ENCODE measurements around the gene LYSMD2. TPM values are rescaled to one million over a fixed set of nuclear protein-coding genes. Genes with fewer than 3 reads are reported as not detected.

LYSMD2 gene
- polyA plus RNA-seq, 1 of the 3 experiments (the other 2 are of a cell fraction): 10.3 TPM

- no peaks in the 10 kb centered on the region for H3K9me3 ChIP-seq
- no peaks in the 10 kb centered on the region for H3K36me3 ChIP-seq (replicated peaks in 1 of 2; ENCODE audit: control insufficient read depth in 1 of 2, insufficient read depth in 2 of 2, low read length in 1 of 2)
- peak; percentile 73; the same call in 1 of the 2 replicates for TF ChIP-seq MXI1 (IDR thresholded peaks at IDR 0.05; ENCODE audit: low read depth, low read length)
- TF ChIP-seq USF1 (IDR thresholded peaks at IDR 0.05; ENCODE audit: borderline replicate concordance, low read depth): no peak
- H3K4me2 ChIP-seq: peak overlapping the region; percentile 90
- no peaks in the 10 kb centered on the region; the same call in 1 of the 2 replicates for H3K27me3 ChIP-seq (ENCODE audit: insufficient read depth)
- H2AFZ ChIP-seq (ENCODE audit: low read depth): peak overlapping the region; percentile 78; the same call in 1 of the 2 replicates
- peaks cover 4 to 5% of the 10 kb centered on the region in 2 experiments; a peak in 2 of 4 replicates for H3K4me1 ChIP-seq (ENCODE audit: control insufficient read depth in 1 of 2, insufficient read depth in 2 of 2, low read depth in 1 of 2, low read length in 1 of 2)
- 9% methylated on average over 19 of the region's 71 CpGs for WGBS (ENCODE audit: low lambda C conversion rate)
- H3K9me2 ChIP-seq: no peaks in the 10 kb centered on the region
- peak overlapping the region in 1 of 2 experiments; percentile 60; a peak in 2 of 4 replicates for H3K27ac ChIP-seq (ENCODE audit: low read depth in 2 of 2, low read length in 1 of 2)
- ChIA-PET CTCF (interaction anchor here (0.7 to 2.0 kb wide), 4 partner anchors 12 to 102 kb away, joined by 3 to 16 read pairs (median 6); no protein-coding TSS in a partner anchor), POLR2A (no interaction called here)
- peak overlapping the region; percentile 78 to 81 for H3K4me3 ChIP-seq (ENCODE audit: low read depth in 2 of 2, low read length in 1 of 2)
- peak overlapping the region; percentile 30; the same call in 1 of the 2 replicates for H3K9ac ChIP-seq
- no peaks in the 10 kb centered on the region for H4K20me1 ChIP-seq (ENCODE audit: insufficient read depth)
- H3K79me2 ChIP-seq (ENCODE audit: insufficient read depth): peaks cover 21% of the 10 kb centered on the region; the same call in 1 of the 2 replicates
- H3F3A ChIP-seq (replicated peaks; ENCODE audit: insufficient read depth): no peaks in the 10 kb centered on the region
- DNase-seq: peak; percentile 34
These were observed 14.5 kb upstream of the LYSMD2 start for GRCh38 chr15:51751697-51752683.

- H4K20me1 ChIP-seq (ENCODE audit: insufficient read depth): no peaks in the 10 kb centered on the region
- peaks cover 4 to 5% of the 10 kb centered on the region in 2 experiments; a peak in 2 of 4 replicates for H3K4me1 ChIP-seq (ENCODE audit: control insufficient read depth in 1 of 2, insufficient read depth in 2 of 2, low read depth in 1 of 2, low read length in 1 of 2)
- peak within 1 kb of the TSS; percentile 90 for H3K4me2 ChIP-seq
- no peak for TF ChIP-seq EP300 (IDR thresholded peaks at IDR 0.05; ENCODE audit: borderline replicate concordance in 1 of 2, low read depth in 1 of 2, low read length in 1 of 2)
- no peak for TF ChIP-seq ZBTB33 (IDR thresholded peaks at IDR 0.05; ENCODE audit: borderline replicate concordance, low read depth)
- no peak for TF ChIP-seq JUND (IDR thresholded peaks at IDR 0.05)
- TF ChIP-seq TAF1 (IDR thresholded peaks at IDR 0.05; ENCODE audit: borderline replicate concordance, low read depth, low read length): no peak
- TF ChIP-seq RAD21 (IDR thresholded peaks at IDR 0.05; ENCODE audit: low read length): no peak
- no peak for TF ChIP-seq TEAD4 (IDR thresholded peaks at IDR 0.05; ENCODE audit: borderline replicate concordance, insufficient read depth)
- TF ChIP-seq POLR2AphosphoS5 (IDR thresholded peaks at IDR 0.05; ENCODE audit: low read depth, low read length): no peak
- no peak for TF ChIP-seq PBX3 (IDR thresholded peaks at IDR 0.05)
- no peak for TF ChIP-seq RXRA (IDR thresholded peaks at IDR 0.05; ENCODE audit: borderline replicate concordance, low read depth)
- TF ChIP-seq YY1 (IDR thresholded peaks at IDR 0.05; ENCODE audit: low read depth): no peak
- no peak; the same call in 1 of the 2 replicates for TF ChIP-seq MXI1 (IDR thresholded peaks at IDR 0.05; ENCODE audit: low read depth, low read length)
- no peak for TF ChIP-seq FOXJ3 (CRISPR knock-in tag; IDR thresholded peaks at IDR 0.05)
- no peak for TF ChIP-seq RFX5 (IDR thresholded peaks at IDR 0.05; ENCODE audit: low read length)
- ChIA-PET CTCF (interaction anchor here (1.3 to 2.1 kb wide), 6 partner anchors 12 to 101 kb away, joined by 3 to 16 read pairs (median 6); no protein-coding TSS in a partner anchor), POLR2A (interaction anchor here (1.0 kb wide), 1 partner anchor 14 kb away, joined by 3 read pairs; the partner anchor contains the start of gene LYSMD2)
- H3K4me3 ChIP-seq (ENCODE audit: low read depth in 2 of 2, low read length in 1 of 2): peak within 1 kb of the TSS; percentile 78 to 81
- DNase-seq: peak; percentile 89
- 32% methylated on average over 28 of the region's 65 CpGs for WGBS (ENCODE audit: low lambda C conversion rate)
- no peaks in the 10 kb centered on the region for H3K9me2 ChIP-seq
- H3K79me2 ChIP-seq (ENCODE audit: insufficient read depth): peaks cover 16% of the 10 kb centered on the region; the same call in 1 of the 2 replicates
- H2AFZ ChIP-seq (ENCODE audit: low read depth): peak within 1 kb of the TSS; percentile 81; the same call in 1 of the 2 replicates
- H3F3A ChIP-seq (replicated peaks; ENCODE audit: insufficient read depth): no peaks in the 10 kb centered on the region
- H3K36me3 ChIP-seq (replicated peaks in 1 of 2; ENCODE audit: control insufficient read depth in 1 of 2, insufficient read depth in 2 of 2, low read length in 1 of 2): no peaks in the 10 kb centered on the region
- no peaks in the 10 kb centered on the region; the same call in 1 of the 2 replicates for H3K27me3 ChIP-seq (ENCODE audit: insufficient read depth)
- peak within 1 kb of the TSS in 1 of 2 experiments; percentile 60; a peak in 2 of 4 replicates for H3K27ac ChIP-seq (ENCODE audit: low read depth in 2 of 2, low read length in 1 of 2)
- no peaks in the 10 kb centered on the region for H3K9me3 ChIP-seq
- H3K9ac ChIP-seq: peak within 1 kb of the TSS; percentile 30; the same call in 1 of the 2 replicates
These were observed 13.6 kb upstream of the LYSMD2 start, which contains the start of gene TMOD2 for GRCh38 chr15:51750792-51751696. TMOD2 (plus strand) TSS chr15:51751597; CDS start chr15:51766442, 14,845 bp downstream.
